ENCODE data around the gene SFT2D2. TPM values are rescaled to one million over a fixed set of nuclear protein-coding genes. Genes with fewer than 3 reads are reported as not detected.

The SFT2D2 gene
- total RNA-seq, 2 donors from 2014 or later: 28.4 to 30.0 TPM

DNA sequence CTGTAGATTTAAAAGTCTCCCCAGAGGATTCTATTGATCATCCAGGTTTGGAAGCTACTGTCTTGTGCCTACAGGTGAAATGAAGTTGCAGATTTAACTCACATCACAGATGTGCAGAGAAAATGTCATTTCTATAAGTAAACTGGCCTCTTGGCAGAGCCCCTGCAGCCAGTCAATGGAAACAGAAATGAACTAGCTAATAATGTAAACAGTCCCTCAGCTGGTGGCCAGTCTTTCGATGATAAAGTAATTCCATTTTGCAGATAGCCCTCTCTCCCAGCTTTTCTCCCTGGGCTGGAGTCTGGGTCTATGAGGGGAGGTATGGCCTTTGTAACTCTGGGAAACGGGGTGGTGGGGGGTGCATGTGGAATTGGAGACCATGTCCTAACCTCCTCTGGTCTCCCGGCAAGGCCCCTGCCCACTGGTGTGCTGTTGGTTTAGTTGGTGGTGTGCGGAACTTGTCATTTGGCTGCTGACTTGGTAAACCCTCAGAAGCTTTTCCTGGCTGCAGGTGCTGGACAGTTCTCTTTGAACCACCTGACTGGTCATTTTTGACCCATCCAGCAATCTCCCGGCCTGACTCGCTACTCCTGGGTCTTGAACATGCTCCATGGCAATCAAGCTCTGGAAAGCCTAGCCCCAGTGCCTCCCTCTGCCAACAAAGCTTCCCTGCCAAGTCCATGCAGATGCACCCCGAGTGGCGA, 69.8 kb downstream of the SFT2D2 start:
- intact Hi-C loops (cut with DNase I): no loop called here
- ATAC-seq: no peak

DNA sequence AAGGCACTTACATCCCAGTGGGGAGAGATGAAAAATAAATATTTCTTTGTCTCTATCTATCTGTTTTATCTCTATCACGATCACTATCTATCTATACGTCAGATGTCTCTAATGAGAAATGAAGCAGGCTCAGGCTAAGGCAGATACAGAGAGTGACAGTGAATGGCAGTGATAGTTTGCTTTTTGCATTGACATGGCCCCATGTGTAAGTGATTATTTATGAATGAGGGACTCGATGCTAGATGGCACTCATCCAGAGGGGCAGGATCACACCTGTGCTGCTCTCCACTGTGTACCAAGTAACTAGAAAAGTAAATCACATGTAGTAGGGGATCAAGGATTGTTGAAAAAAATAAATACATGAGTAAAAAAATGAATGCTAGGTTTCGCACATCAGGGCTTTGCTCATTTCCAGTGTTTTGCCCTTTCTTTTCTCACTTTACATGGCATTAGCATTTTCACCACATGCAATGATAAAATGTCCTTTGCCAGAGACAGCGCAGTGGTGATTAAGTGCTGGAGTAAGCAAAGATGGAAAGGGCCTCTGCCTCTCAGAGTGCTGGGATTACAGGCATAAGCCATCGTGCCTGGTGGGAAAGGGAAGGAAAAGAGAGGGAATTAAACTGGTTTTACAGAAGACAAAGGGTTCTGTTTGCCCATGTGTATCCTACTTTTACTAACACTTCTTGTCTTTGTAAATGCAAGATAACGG, 71.4 kb downstream of the SFT2D2 start:
- intact Hi-C loops (cut with DNase I): no loop called here
- no peak for ATAC-seq
- DNase-seq: no peak

More for the DNA sequence above, 69.8 kb downstream of the SFT2D2 start:
- no peak for DNase-seq

DNA sequence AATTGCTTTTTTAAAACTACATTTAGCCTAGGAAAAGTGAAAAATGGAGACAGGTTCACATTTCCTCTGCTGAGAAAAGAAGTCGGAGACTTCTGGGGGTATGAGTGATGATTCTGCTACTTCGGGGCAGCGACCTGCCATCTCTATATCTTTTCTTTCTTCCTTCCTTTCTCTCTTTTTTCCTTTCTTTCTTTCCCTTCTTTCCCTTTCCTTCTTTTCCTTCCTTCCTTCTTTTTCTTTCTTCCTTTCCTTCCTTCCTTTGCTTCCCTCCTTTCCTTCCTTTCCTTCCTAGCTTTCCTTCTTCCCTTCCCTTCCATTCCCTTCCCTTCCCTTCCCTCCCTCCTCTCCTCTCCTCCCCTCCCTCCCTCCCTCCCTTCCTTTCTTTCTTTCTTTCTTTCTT, 72.6 kb downstream of the SFT2D2 start:
- no peak for ATAC-seq
- intact Hi-C loops (cut with DNase I): no loop called here

DNA sequence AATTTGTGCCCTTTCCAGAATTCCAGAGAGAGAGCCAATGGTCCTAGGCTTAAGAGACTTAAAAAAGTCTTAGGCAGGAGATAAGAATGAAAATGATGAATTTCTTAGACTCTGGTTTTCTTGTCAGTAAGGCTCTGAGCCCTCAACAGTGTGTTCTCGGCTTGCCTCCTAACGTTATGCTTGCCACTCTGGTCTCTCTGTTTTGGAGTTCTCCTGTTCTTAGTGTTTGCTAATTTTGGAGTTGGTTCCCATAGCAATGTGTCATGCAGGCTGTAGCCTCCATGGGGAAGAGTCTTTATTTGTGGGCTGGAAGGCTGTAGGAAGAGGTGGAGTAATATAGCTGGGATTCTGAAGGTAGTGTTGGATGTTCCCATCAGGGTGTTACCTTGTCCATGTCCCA, 74.8 kb downstream of the SFT2D2 start:
- ATAC-seq: no peak
- DNase-seq: no peak
- intact Hi-C loops (cut with DNase I): no loop called here

More for the DNA sequence above, 72.6 kb downstream of the SFT2D2 start:
- DNase-seq: no peak

DNA sequence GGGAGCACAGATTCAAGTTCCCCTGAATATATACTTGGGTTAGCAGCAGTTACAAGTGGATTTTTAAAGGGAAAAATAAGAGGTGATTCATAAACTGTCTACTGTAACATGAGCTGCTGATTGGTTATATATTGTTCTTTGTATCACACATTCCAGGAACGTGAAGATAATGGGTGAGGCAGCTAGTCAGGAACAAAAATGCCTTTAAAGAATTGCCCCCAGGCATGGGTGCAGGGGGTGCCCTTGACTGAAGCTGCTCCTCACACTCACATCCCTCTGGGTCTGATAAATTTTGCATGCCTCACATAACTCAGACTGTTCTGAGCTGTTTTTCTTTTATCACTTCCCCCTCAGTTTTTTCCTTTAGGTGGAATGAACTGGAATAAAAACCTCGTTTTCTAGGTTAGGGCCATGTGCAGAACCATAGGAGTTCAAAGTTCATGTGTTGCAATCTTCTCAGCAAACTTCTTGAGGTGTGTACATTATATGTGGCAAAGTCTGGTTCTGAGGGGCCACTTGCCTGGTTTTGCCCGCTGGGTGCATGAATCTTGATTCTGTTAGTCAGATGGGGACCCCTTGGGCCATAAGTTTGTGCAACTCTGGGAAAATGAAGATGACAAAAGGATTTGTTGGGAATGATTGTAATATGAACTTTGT, 76.0 kb downstream of the SFT2D2 start:
- ATAC-seq: no peak
- intact Hi-C loops (cut with DNase I): no loop called here
- no peak for DNase-seq

Other genes starting within 250 kb of the SFT2D2 start
- gene GPR161, start 89.1 kb upstream of the SFT2D2 start, total RNA-seq: 1 to 10 TPM; 4.8 to 6.0 TPM
- gene TIPRL, start 47.0 kb upstream of the SFT2D2 start, total RNA-seq: 10 to 100 TPM; 22.8 to 28.8 TPM
- under 1 TPM; 0.84 to 0.88 TPM for gene TBX19, start 54.9 kb downstream of the SFT2D2 start, total RNA-seq